Activated effector memory CD4-positive, alpha-beta T cell treated with anti-CD3 and anti-CD28 coated beads, Interleukin-2, amount 50 U/mL, for 16 hours (primary cell): ENCODE measurements around the gene USP48.

Source experiments
- DNase-seq: peaks from one replicate; pipeline ENCODE4 v3.0.0-alpha.2; 2020

Gene USP48

DNA sequence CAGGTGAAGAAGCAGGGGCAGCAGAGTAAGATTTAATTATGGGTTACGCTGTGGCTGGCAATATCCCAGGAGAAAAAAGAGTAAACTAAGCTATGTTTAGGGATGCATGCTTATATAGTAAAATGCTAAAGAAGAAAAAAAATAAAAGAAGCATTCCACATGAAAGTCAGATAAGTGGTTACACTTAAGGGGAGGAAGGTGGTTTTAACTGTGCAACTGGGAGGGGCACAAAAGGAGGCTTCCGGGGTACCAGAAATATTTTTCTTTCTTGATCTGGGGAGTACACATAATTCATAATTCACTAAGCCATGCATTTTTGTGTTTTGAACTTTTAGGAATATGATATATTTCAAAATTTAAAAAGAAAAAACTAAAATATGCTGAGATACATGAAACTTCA, 39.5 kb downstream of the USP48 start:
- DNase-seq, result no peak

DNA sequence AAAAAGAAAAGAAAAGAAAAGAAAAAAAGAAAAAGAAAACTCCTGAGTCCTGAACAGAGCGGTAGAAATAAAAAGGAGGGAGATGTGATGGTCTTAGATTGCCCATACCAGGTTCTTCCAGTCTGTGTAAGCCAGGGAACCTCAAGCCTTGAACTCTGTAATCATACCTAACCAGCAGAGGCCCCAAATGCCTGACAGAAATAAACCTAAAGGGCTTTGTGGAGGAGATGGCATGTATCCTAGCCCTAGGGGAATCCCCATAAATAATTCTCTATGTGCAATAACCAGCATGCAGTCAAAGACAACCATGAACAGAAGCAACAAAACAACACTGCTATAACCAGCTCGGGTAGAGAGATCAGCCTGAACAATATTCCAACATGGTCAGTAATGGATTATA, 40.4 kb downstream of the USP48 start:
- no peak for DNase-seq

DNA sequence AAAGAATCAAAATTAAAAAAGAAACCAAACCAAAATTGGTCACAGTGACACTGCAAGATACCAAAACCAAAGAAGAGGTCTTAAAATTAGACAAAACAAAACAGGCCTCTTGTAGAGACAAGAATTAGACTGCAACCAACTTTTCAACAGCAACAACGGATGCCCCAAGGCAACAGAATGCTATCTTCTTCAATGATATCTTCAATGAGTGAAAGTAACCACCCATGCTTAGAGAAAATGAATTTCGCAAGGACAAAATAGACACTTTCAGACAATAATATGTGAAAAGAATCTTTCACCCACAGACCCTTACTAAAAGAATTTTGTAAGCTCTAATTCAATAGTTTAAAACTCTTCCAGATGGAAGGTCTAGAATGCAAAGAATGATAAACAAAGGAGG, 41.7 kb downstream of the USP48 start:
- DNase-seq, result no peak

DNA sequence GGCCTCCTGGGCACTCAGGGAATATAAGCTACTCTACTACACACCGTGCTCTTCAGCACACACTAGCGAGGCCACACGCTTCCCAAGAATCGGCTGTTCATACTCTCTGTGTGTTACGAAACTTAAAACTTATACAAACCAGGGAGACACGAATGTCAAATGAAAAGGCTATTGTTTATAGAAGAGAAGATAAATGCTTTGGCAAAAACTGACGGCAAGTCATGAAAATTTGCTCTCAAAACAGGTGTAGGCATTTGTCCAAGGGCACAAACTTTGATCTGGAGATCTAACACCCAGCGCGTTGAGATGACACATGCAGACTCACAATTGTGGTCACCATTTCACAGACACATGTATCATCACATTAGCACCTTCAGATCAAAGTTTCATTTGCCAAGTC, 46.1 kb downstream of the USP48 start:
- DNase-seq, result no peak

DNA sequence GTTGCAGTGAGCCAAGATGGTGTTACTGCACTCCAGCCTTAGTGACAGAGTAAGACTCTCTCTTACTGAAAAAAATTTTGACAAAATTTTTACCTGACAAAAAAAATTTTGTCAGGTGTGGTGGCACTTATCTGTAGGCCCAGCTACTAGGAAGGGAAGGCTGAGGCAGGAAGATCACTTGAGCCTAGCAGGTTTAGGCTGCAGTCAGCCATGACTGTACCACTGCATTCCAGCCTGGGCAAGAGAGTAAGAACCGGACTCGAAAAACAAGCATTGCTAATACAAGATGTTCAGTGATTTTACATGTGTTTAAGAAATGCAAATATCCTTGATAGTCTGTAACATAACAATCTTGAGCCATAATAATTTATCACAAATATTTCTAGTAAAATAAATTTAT, 46.9 kb downstream of the USP48 start:
- no peak for DNase-seq

DNA sequence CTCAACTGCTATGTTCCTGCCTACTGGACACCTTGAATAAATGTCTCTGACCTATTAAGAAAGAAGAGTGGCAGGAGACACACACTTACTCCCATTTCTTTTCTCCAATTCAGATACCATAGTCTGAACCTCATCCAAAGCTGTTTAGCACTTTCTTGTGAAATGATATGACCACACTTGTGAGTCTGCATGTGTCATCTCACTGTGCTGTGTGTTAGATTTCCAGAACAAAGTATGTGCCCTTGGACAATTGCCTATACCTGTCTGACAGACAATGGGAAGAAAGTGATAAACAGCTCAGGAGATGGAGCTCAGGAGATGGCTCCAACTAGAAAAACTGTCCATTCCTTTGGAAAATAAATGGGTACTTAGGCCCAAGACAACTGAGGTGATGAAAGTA, 48.4 kb downstream of the USP48 start:
- DNase-seq, result no peak

DNA sequence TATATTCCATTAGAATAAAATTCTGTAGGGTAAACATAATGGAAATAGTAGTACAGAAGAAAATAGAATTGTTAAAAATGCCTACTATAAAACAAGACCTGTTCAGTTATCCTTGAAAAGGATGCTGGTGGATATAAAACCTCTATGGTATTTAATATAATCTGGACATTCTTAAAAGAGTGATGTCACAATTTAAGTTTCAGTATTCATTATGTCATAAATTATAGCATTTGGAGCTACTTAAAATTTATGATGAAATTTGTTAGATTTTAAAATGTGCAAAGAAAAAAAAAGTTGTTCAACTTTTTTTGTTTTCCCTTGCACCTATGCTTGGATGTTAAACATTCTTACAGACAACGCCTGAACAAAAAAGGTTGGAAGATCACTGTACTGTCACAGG, 50.3 kb downstream of the USP48 start:
- no peak for DNase-seq

DNA sequence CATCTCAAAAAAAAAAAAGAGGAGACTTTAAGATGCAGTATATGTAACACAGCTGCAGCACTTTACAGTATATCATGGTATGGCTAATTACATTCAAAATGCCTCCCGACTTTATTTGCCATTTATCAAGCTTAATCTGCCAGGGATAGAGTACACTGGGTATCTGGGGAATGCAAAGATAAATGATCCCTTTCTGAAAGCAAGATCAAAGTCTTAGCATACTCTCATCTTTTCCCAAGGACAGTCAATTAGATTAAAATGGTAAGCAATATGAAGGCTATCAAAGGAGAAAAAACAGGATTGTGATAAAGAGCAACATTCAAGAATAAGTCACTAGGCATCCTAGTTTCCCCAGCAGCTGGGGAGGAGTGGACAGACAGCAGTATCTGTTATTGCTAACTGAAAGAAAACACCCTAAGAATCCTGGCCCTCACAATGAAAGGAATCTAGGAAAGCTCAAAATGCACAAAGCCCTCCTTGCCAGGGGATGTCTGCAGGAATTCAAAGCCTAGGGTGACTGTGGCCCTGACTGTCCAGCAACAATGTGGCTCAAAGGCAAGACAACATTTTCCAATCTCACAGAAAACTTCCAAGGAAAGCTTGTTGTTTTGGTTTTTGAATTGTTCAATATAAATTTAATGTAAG, 57.1 kb downstream of the USP48 start:
- no peak for DNase-seq

DNA sequence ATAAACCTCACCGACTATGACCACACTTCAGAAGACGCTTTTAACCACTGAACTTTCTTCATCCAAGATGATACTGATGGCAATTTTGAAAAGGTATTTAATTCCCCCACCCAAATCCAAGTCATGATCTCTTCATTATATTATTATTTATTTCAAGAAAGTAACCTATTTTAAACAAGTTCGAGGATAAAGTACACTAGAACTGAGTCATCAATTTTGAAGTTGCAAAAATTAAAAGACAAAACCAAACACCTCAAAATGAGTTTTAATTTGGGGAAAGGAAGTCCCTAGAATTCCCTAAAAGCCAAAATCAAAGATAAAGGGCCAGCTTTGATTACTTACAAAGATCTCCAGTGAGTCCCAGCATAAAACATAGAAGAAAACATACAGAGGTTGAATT, 58.4 kb downstream of the USP48 start:
- DNase-seq, result no peak

DNA sequence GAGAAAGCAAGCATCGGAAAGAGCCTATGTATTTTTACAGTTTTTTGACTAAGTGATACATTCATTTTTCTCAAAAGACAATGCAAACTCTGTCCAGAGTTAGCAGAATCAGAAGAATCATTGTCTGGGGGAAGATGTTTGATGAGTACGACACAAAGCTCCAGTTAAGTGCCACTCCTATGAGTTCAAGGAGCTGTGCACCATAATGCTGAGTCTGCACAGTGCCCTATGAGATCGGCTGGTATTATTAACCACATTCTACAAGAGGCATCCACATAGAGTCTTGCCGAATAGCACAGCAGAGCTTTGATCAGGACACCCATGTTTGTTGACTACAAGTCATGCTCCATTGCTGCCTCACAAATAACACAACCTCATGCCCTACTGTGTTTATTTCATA, 58.9 kb downstream of the USP48 start:
- DNase-seq, result no peak

DNA sequence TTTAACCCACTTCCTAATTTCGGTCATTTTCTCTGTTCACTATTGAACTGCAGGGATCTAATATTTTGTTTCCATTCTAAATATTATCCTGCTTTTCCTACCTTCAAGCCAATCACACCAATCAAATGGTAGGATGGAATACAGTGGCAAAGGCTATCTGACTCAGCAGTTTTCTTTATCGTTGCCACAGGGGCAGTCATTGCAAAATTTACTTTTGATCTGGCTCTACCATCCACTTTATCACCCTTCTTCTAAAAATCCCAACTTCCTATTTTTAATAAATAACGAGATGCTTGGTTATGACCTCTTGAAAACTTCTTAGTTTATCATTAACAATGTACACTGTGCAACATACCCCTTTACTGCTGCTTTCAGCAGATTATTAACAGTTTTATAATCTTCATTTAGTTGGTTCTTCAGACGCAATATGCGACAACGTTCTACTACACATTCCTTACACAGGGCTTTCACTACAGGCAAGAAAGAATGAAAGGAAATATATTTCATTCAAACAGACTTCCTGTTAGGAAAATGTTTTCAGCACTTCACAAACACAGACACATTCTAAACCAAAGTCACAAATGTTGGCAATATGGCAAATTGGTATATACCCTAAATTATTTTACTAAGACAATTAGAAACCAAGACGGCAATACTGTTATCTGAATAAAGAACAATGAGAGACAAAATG, 61.5 kb downstream of the USP48 start:
- DNase-seq, result no peak

DNA sequence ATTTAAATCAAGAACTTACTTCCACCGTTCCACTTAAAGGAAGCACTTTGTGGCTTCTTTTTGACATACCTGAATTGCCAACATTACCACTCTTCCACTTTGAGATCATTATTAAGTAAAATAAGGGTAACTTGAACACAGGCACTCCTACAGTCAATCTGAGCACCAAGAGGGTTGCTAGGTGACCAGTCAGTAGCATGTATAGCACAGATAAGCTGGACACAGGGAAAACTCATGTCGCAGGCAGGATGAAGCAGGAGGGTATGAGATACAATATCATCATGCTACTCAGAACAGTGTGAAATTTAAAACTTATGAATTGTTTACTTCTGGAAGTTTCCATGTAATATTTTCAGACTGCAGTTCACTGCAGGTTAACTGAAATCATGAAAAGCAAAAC, 66.8 kb downstream of the USP48 start:
- DNase-seq, result no peak

DNA sequence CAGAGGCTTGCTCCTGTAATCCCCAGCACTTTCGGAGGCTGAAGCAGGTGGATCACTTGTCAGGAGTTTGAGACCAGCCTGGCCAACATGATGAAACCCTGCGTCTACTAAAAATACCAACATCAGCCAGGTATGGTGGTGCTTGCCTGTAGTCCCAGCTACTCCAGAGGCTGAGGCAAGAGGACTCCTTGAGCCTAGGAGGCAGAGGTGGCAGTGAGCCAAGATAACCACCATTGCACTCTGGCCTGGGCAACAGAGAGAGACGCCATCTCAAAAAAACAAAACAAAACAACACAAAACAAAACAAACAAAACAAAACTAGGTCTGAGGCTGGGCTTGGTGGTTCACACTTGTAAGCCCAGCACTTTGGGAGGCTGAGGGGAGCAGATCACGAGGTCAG, 75.1 kb downstream of the USP48 start:
- DNase-seq, result no peak

DNA sequence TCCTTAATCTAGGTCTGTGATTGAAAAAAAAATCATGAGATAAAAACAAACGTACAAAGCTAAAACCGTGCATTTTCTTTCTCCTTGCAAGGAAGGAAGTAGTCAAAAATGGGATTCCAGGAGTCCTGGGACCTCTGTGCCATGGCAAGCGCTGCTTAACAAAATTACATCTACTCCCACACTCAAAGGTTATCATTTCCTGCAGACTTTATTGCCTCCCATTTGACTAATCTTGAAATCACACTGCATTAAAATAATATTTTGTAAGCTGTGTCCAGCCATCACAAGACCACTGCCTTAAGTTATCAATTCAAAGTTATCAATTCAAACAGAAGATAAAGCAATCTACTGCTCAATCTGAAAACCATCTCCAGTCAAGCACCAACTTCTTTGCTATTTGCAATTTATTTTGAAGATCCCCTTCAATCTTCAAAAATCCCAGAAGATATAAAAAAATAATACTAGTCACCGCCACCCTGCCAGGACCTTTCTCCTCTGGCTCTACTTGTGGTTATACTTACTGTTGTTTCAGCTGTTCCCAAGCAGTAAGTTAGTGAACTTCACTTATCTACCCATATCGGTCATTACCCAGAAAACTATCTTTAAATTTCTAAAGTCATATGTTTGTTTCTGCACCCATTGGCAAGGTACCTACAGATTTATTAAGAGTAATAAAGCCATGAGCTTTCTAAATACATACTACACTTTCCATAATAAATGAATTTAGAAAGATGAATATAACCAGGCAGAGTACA, 75.7 kb downstream of the USP48 start:
- no peak for DNase-seq

DNA sequence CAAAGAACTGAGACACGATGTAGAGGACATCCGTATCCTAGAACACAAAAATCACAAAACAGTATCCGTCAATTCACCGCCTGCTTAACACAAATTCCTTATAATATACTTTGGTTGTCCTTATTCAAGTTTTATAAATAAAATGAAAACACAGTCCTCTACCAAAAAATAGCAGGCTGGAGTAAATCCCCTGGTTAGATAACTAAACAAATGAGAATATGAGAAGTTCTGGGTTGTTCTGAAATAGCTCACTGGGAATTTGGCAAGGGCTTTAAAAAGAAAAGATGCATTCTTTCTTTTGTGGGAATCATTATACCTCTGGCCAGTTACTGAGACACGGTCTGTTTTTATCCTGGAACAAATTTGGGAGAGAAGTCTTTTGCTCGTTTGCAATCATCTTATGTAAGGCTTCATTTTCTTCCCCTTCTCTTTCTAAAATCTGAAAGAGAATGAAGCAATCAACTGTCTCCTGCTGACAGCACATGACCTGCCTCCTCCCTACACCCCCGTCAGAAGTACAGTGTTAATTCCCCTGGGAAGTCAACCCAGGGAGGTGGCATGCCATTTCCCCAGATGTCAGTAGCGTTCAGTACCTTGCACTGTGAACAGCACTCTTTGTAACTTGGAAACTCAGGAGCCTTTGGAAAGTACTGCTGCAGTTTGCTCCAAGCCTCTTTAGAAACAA, 76.7 kb downstream of the USP48 start:
- no peak for DNase-seq

DNA sequence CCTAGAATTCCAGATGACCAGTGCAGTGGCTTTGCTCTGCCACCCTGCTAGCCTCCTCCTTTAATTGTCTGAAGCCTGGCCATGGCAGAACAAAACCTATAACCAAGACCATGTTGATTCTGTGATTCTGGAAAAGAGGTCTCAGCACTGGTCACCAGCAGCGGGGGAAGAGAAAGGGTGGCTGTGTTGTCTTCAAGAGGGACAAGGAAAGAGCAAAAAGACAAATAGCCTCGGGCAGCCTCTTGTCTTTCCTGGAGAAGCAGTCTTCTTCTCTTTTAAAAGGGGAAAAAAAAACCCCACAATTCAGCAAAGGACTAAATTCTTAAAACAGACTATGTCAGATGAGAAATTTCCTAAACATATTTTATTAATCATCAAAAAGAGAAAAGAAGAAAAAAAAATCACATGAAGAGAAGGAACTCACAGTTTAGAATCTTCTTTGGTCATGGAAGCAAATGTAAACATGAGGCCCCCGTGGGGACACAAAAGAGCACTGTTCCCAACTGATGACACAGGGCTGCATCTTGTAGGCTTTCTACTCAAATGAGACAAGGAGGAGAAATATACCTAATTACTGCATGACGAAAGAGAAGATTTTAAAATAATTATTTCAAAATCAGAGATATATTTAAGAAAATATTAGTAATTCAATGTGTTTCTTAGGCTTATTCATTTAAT, 77.5 kb downstream of the USP48 start:
- DNase-seq, result no peak

DNA sequence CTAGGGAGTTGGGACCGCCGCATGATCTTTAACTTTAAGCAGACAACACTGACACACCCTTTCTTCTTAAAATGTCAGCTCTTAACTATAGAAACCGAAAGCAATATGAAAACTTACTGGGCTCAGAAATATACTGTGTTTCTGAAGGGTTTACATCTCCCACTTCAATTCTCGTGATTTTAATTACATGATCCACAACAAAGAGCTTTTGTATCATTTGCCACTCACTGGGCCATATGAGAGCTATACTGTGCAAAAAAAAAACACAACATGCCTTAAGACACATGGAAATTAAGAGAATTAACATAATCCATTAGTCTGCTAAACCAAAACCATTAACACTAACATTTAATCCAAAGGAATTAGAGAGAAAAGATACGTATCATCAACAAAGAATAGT, 78.8 kb downstream of the USP48 start:
- no peak for DNase-seq

DNA sequence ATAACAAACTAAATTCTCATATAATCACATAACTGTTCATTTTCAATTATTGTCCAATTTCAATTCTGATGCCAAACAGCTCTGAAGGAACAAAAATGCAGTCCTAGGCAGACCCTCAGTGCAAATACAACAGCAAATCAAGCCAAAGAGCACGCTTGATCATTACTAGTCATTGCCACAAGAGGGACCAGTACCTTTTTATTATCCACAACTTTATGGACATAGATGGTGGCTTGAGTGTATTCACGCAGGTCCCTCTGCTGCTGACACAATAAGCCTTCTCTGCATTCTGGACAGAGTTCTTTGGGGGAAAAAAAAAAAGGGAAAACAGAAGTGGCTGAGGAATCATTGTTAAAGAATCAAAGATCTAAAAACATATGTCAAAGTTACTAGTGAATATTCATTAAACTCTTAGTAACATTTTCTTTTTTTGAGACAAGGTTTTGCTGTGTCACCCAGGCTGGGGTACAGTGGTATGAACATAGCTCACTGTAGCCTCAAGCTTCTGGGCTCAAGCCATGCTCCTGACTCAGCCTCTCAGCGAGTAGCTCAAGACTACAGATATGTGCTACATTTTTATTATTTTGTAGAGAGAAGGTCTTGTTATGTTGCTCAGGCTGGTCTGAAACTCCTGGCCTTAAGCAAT, 79.5 kb downstream of the USP48 start:
- DNase-seq, result no peak

DNA sequence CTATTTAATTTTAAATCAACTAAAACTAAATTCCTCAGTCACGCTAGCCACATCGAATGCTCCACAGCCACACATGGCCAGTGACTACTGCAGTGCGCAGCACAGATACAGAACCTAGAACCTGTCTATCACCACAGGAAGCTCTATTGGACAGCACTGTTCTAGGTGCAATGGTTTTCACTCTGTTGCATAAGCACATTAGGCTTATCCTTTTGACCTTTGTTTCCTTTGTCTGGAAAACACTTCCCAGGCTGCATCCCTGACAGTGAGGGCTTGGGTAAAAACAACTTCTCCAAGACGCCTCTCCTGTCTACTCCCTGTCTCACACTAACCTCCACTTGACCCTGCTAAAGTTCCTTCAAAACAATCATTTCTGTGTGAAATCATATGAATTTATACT, 80.2 kb downstream of the USP48 start:
- no peak for DNase-seq

DNA sequence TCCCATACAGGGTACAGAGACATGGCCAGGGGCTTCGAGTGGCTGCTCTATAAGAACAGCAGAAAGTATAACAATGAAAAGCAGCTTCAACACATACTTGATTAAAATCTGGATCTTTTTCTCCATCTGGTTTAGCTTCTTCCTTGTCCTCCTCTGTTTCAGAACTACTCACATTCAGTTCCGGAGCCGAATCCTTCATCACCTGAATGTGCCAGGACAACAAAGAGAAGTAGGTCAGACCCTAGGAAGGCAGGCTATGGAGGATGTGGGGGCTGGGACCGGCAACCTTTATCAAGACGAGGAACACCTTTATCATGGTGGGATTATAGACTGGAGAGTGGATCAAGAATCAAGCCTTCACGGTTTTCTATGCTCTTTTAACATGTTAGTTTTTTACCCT, 81.5 kb downstream of the USP48 start:
- DNase-seq, result no peak

DNA sequence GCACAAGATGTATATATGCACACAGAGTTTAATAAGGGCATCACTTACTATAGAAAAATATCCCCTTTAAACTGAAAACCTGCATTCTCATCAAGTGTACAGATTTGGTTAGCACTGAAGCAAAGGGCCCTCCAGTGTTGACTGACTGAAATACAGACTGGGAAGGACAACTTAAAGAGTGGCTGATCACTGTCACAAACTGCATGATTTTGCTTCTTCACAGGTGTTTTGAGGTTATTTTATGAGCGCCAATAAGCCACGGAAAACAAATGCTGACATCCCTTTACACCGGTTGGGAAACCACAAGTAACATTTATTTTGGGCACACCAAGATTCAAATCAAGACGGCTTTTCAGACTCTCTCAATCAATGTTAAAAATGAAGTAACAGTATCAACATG, 82.9 kb downstream of the USP48 start:
- DNase-seq, result no peak

DNA sequence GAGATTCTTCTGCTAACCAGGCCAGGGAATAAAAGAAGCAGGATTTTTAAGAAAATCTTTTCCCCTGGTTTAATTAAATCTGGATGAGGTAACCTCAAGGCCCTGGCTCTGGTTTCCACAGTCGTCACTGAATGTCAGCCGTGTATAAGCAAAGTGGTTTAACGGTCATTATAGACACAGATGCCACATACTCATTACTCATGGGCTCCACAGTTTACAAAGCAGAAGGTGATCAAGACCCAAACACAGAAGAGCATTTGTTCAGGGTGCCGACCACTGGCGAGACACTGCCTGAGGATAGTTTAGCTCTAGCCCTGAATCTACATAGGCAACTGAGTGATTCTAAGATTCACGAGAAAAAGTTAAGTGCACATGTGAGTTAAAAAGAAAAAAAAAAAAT, 86.0 kb downstream of the USP48 start:
- no peak for DNase-seq

DNA sequence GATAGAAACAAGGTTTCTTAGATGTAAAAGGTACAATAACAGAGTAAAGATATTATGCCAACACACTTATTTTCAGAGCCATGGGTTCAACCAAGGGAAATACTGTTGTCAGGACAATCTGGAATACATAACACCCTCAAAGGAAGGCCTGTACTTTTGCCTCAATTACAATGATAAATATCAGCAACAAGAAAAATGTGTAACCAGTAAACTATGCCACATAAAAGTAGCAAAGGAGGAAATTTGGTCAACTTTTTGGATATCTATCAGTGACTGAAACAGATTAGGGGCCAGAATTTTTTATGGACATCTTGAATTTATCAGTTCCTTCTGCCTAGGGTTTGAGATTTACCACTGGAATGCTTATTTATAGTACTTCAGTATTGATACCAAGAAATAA, 89.2 kb downstream of the USP48 start:
- DNase-seq, result no peak
